ENCODE measurements around the gene COL24A1. TPM values are rescaled to one million over a fixed set of nuclear protein-coding genes. Genes with fewer than 3 reads are reported as not detected.

COL24A1 gene
- total RNA-seq, 6 experiments from 2014 or later: 1.1 to 2.4 (median 1.3) TPM

- DNase-seq: no peak
- Mint-ChIP-seq H3K9me3 (no peaks in the 10 kb centered on the region), H3K27ac (peak overlapping the region; percentile 53), H3K36me3 (ENCODE audit: low read depth) (no peaks in the 10 kb centered on the region), H3K4me3 (no peak overlapping the region), H3K27me3 (ENCODE audit: insufficient read depth) (no peaks in the 10 kb centered on the region), H3K4me1 (ENCODE audit: low read depth) (peaks cover 78% of the 10 kb centered on the region)
- no peak for TF ChIP-seq CTCF (IDR thresholded peaks at IDR 0.05)
Measured at GRCh38 chr1:86152887-86153286, 3.7 kb downstream of the COL24A1 start.

DNA sequence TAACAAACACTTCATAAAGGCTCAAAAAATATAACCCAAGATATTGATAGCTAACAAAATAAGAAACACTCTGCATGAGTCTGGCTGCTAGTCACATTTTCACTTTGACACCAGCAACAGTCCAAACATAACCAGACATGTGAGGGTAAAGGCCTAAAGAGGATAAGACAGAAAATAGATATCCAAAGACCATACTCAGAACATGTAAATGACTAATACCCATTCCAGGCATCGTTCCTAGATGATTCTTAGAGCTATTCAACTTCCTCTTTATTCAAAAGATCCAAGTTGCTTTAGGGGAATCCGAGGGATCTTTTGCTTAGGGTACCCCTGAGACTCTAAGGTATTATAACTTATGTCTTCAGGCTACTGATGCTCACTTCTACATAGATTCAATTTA is 5.1 kb downstream of the COL24A1 start:
- no peak for TF ChIP-seq CTCF (IDR thresholded peaks at IDR 0.05)
- Mint-ChIP-seq H3K9me3 (no peaks in the 10 kb centered on the region), H3K27ac (peak overlapping the region; percentile 78), H3K4me1 (ENCODE audit: low read depth) (peaks cover 66% of the 10 kb centered on the region), H3K36me3 (ENCODE audit: low read depth) (no peaks in the 10 kb centered on the region), H3K27me3 (ENCODE audit: insufficient read depth) (no peaks in the 10 kb centered on the region), H3K4me3 (peak overlapping the region; percentile 57)
- peak; percentile 74 for DNase-seq

- Mint-ChIP-seq H3K36me3 (ENCODE audit: low read depth) (no peaks in the 10 kb centered on the region), H3K4me1 (ENCODE audit: low read depth) (peaks cover 58% of the 10 kb centered on the region), H3K27me3 (ENCODE audit: insufficient read depth) (no peaks in the 10 kb centered on the region), H3K4me3 (no peak overlapping the region), H3K9me3 (no peaks in the 10 kb centered on the region), H3K27ac (peak overlapping the region; percentile 22; the same call in 1 of the 2 replicates)
- no peak for TF ChIP-seq CTCF (IDR thresholded peaks at IDR 0.05)
- no peak for DNase-seq
Measured at GRCh38 chr1:86150553-86151055, 6.0 kb downstream of the COL24A1 start.

GRCh38 chr1:86149591-86149990 is 7.0 kb downstream of the COL24A1 start:
- Mint-ChIP-seq H3K4me1 (ENCODE audit: low read depth) (peaks cover 50% of the 10 kb centered on the region), H3K27ac (no peak overlapping the region), H3K4me3 (no peak overlapping the region), H3K9me3 (no peaks in the 10 kb centered on the region), H3K36me3 (ENCODE audit: low read depth) (no peaks in the 10 kb centered on the region), H3K27me3 (ENCODE audit: insufficient read depth) (no peaks in the 10 kb centered on the region)
- TF ChIP-seq CTCF (IDR thresholded peaks at IDR 0.05): no peak
- no peak for DNase-seq

- Mint-ChIP-seq H3K9me3 (no peaks in the 10 kb centered on the region), H3K4me3 (no peak overlapping the region), H3K27me3 (ENCODE audit: insufficient read depth) (no peaks in the 10 kb centered on the region), H3K4me1 (ENCODE audit: low read depth) (peaks cover 31% of the 10 kb centered on the region), H3K36me3 (ENCODE audit: low read depth) (no peaks in the 10 kb centered on the region), H3K27ac (no peak overlapping the region)
- DNase-seq: no peak
- no peak for TF ChIP-seq CTCF (IDR thresholded peaks at IDR 0.05)
Measured at GRCh38 chr1:86147755-86148154, 8.8 kb downstream of the COL24A1 start.

DNA sequence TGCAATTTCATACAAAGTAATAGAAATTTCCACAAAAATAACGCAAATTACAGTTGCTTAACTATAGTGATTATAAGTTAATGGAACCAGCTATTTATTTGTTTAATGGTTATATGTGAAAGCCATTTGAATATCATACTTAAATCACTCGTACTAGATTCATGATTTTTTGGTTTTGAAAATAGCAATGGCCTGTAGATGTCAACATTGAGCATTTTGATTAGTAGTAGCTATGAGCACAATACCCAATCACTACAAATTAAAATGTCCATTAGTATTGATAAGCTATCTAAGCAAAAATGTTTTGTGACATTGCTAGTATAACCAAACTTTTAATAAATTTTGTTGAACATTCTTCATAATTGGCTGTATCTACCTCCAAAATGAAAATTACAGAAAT is 10.0 kb downstream of the COL24A1 start:
- no peaks in the 10 kb centered on the region for H3K27me3 Mint-ChIP-seq (ENCODE audit: insufficient read depth)
- H3K4me3 Mint-ChIP-seq: no peak overlapping the region
- peaks cover 19% of the 10 kb centered on the region for H3K4me1 Mint-ChIP-seq (ENCODE audit: low read depth)
- H3K36me3 Mint-ChIP-seq (ENCODE audit: low read depth): no peaks in the 10 kb centered on the region
- TF ChIP-seq CTCF (IDR thresholded peaks at IDR 0.05): peak; percentile 51
- H3K9me3 Mint-ChIP-seq: no peaks in the 10 kb centered on the region
- H3K27ac Mint-ChIP-seq: no peak overlapping the region
- DNase-seq: no peak
